Astrocyte (in vitro differentiated cells and primary cell): Measurements from ENCODE around the gene SHROOM1.

Experiments used
- EZH2 ChIP-seq: IDR thresholded peaks from 2 replicates; pipeline ENCODE4 v1.6.1; 2012; ENCODE audit warnings: mild to moderate bottlenecking, low read length, inconsistent platforms; ENCODE audit not compliant: insufficient read depth
- TF ChIP-seq, protein P1 (sequence below): IDR thresholded peaks from 2 replicates; pipeline ENCODE4 v1.5.1; 2011; ENCODE audit warnings: low read depth, mild to moderate bottlenecking, inconsistent platforms, low read length, moderate library complexity; ENCODE audit not compliant: insufficient read depth

DNA sequence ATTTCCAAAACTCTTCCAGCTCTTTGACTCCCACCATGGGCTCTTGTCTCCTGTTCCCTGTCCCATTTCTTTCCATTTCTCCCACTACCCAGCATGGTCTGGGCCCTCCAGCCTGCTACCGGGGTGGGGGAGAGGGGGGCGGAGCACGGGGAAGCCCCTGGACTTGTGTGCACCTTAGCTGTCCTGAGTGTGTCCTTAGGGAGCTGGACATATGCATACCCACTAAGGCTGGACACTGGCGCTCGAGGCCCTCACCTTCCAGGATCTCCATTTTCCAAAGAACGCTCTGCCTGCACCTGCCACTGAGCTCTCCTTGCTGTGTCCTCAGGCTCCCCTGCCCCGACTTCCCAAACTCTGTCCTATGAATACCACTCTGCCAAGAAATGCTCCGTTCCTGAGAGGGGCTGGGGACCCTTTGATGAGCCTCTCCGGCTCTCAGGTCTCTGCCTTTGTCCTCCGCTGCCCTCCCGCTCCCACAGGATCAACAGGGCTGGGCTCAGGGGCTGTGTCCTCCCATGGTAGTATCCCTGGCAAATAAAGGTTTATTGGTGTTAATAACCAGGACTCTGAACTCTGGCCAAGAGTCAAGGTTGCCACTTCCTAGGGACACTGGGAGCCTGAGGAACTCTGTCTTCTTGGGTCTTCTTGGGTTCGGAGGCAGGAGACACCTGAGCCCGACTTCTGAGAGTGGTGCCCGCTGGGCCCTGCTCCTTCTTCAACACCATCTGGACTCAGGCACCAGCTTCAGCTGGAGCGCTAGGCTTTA, 831 bp upstream of the SHROOM1 start:
- TF ChIP-seq, protein P1, sequence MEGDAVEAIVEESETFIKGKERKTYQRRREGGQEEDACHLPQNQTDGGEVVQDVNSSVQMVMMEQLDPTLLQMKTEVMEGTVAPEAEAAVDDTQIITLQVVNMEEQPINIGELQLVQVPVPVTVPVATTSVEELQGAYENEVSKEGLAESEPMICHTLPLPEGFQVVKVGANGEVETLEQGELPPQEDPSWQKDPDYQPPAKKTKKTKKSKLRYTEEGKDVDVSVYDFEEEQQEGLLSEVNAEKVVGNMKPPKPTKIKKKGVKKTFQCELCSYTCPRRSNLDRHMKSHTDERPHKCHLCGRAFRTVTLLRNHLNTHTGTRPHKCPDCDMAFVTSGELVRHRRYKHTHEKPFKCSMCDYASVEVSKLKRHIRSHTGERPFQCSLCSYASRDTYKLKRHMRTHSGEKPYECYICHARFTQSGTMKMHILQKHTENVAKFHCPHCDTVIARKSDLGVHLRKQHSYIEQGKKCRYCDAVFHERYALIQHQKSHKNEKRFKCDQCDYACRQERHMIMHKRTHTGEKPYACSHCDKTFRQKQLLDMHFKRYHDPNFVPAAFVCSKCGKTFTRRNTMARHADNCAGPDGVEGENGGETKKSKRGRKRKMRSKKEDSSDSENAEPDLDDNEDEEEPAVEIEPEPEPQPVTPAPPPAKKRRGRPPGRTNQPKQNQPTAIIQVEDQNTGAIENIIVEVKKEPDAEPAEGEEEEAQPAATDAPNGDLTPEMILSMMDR: no peak
- no peak for TF ChIP-seq EZH2
